ENCODE measurements around the gene TMEM108.

The TMEM108 gene

DNA sequence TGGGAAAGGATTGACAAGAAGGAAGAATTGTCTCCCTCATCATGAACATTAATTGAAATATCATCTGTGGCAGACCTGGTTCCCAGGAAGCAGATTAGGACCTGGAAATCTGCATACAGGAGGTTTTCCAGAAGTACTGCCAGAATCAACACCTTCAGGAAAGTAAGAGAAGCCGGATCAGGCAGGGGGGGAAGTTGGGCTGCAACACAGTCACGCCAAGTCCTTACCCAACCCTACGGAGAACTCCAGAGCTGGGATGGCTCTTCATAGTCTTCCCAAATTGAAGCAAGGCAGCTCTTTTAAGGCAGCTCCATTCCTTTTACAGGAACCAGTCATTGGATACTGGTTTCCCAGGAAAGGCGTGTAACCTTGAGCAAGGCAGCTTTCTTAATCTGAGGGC is 326.5 kb downstream of the TMEM108 start:
- DNase-seq = no peak

DNA sequence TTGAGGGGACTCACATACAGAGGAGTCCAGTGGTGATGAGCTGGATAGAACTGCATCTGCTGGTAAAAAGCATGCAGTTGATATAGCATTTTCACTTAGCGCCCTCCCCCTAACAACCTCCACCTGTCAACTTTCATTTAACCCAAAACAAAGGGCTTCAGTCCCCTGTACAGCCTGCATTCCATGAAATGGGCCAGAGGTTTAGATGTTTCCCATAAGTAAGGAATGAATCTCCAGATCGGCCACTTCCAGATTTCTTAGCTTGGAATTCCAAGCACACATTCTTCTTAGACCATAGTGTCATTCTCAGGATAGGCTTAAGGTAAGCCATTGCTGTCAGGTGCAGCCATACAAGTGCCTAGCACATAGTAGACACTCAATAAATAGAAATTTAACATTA is 328.7 kb downstream of the TMEM108 start:
- no peak for DNase-seq

DNA sequence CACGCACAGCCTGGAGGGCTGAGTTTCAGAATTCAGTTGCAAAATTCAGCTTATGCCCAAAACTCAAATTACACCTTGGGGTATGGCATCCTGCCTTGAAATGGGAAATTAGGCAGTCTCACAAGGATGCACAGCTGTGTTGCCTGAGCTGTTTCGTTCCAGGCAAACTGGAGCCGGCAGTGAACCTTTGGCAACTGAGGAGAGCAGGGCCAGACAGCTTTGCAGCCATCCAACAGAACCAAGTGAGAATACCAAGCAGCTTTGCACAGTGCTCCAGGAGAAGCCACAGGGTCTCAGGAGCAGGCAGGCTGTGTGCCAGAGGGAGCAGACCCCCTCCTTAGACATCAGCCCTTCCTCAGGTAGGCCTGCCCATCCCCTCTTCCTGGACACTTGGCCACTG is 329.2 kb downstream of the TMEM108 start:
- DNase-seq = no peak

DNA sequence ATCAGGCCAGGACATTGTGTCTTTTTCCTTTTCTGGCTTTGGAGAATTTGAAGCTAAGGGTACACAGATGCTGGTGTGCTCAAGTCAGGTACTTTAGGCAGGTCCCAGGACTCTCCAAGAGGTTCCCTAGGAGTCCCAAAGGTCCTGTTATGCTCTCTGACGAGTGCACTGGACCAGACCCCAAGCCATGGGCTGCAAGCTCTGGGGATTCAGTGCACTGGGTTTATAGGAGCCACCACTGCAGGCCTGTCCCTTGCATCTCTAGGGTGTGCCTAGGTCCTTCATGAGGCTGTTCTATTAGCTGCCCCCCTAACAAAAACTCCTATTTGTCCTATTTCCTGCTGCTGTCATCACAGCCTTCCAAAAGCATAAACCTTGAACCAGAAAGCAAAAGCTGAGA is 329.8 kb downstream of the TMEM108 start:
- no peak for DNase-seq

DNA sequence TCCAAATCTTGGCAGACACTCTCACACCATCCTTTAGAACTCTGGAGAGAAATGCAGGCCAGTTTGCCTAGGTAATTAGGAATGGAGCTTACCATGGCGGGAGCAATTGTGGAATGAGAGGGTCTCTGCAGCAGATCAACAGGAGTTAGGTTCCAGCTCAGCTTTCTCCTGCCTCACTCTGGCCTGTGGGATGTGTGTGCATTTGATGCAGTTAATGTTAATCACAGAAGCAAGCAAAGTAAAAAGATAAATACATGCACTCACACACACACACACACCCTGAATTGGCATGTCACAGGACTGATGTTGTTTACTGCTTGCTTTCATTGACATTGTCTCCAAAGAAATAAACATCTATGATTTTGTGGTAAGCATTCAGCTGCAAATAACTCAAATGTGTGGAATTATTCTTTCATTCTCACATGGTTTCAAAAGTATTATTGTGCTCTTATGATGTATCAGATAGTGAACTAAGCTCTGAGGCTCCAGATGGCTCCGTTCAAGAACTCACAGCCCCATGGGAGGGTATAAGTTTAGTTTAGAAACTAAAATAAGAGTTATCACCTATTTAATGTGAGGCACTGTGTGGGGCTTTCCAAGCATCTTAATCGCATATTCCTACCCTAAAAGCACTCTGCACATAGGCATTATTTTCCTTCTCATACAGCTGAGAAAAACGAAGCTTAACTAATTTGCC is 330.3 kb downstream of the TMEM108 start:
- DNase-seq = no peak

DNA sequence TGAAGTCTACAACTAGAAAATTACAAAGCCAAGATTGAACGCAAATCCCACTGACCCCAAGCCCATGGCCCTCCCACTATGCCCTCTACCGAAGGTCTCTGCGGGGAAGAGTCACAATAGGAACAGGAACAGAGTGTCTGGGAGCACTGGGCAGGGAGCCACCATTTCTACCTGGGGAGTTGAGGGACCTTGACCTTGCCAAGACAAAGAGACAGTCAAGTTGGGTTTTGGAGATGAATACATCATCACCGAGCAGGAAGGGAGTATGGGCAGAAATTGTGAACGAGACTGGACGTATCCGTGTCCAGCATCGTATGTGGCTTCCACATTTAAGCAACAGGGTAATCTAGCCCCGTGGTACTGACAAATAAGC is 330.9 kb downstream of the TMEM108 start:
- DNase-seq = no peak

DNA sequence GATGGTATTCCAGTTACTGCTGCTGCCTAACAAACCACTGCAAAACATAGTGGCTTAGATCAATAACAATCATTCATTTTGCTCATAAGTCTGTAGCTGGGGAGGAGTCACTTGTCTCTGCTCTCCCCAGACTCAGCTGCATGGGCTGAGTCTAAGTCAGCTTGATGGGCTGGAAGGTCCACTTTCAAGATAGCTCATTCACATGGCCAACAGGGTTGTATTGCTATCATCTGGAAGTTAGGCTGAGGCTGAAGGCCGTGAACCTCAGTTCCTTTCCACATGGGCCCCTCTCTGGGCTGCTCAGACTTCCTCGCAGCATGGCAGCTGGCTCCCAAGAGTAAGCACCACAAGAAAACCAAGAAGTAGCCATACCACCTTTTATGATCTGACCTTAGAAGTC is 333.0 kb downstream of the TMEM108 start:
- DNase-seq = no peak

DNA sequence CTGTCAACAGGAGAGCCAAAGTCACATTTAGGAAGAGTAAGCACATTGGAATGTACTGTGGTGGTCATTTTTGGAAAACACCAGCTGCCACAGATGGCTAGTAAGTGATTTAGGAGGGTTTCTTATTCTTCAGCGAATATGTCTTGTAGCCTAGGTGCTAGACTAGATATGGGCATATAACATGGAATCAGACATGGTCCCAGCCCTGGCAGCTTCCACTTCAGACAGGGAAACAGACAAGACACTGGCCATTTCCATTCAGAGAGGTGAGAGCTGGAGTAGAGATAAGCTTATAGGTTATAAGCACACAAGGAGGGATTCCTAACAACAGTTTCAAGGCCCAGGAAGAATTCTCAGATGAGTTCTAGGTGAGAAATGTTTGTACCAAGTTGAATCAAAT is 333.5 kb downstream of the TMEM108 start:
- no peak for DNase-seq

DNA sequence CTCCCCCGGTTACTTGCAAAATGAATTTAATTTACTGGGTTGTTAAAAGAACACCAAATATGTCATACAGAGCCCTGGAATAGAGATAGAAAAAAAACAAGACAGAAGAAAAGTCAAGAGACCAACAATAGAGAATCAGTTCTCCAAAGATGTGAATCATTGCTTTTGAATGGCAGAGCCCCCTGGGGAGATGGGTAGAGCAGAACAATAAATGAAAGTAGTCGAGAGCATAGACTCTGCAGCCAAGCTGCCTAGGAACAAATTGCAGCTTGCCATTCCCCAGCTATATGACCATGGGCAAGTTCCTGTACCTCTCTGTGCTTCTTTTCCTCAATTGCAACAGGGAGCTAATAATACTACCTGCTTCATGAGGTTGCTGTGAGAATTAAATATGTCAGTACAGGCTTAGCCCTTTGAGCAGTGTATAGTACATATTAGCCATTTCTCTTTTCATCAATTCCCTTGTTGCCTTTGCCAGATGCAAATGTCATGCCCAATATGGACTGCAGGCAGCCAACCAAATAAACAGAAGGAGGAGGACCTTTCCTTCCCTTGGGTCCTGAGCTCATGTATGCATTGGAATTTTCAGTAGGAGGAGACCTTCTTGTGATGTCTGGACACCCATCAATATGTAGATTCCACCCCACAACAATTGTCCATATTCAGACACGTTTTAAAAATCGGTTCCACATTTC is 336.7 kb downstream of the TMEM108 start:
- DNase-seq = no peak

DNA sequence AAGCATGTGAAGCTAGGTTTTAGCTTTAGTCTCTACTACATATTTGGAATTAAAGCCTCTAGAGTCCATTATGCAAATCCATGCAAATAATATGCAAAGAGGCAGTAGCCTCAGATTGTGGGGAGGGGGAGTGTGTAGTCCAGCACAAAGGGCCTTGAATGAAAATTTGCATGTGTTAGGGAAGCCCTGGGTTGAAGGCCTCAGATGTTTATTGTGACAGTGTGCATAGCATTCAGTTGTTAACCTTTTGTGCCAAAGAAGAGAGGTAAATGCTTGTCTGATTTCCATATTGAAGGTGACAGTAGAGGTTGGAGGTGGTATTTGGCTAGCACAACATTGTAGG is 337.2 kb downstream of the TMEM108 start:
- no peak for DNase-seq

DNA sequence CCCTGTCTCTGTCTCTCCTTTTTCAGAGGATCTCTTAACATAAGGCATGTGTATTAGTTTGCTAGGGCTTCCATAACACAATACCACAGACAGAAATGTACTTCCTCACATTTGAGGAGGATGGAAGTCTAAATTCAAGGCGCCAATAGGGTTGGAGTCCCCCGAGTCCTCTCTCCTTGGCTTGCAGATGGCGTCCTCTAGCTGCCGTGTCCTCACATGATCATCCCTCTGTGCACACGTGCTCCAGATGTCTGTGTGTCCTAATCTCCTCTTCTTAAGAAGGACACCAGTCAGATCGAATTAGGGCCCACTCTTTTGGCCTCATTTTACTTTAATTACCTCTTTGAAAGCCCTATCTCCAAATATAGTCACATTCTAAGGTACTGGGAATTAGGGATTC is 338.6 kb downstream of the TMEM108 start:
- DNase-seq = no peak

DNA sequence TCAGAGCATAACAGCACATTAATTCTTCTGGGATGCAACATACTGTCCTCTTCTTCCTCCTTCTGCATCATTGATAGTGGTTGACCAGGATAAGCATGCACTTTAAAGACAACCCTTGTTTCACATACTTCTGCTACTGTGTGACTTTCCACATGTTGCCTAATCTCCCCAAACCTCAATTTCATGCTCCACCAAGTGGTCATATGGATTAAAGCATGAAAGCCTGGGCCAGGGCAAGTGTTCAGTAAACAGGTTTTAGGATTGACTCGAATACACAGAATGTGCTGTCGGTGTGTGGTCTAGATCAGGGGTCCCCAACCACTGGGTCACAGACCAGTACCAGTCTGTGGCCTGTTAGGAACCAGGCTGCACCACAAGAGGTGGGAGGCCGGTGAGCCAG is 339.2 kb downstream of the TMEM108 start:
- peak; percentile 18 to 44 for DNase-seq

DNA sequence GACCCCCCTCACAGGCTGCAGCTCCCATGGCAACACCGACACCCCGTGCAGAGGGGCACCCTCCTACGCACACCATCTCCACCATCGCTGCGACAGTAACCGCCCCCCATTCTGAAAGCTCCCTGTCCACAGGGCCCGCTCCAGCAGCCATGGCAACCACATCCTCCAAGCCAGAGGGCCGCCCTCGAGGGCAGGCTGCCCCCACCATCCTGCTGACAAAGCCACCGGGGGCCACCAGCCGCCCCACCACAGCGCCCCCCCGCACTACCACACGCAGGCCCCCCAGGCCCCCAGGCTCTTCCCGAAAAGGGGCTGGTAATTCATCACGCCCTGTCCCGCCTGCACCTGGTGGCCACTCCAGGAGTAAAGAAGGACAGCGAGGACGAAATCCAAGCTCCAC is 341.7 kb downstream of the TMEM108 start:
- no peak for DNase-seq

DNA sequence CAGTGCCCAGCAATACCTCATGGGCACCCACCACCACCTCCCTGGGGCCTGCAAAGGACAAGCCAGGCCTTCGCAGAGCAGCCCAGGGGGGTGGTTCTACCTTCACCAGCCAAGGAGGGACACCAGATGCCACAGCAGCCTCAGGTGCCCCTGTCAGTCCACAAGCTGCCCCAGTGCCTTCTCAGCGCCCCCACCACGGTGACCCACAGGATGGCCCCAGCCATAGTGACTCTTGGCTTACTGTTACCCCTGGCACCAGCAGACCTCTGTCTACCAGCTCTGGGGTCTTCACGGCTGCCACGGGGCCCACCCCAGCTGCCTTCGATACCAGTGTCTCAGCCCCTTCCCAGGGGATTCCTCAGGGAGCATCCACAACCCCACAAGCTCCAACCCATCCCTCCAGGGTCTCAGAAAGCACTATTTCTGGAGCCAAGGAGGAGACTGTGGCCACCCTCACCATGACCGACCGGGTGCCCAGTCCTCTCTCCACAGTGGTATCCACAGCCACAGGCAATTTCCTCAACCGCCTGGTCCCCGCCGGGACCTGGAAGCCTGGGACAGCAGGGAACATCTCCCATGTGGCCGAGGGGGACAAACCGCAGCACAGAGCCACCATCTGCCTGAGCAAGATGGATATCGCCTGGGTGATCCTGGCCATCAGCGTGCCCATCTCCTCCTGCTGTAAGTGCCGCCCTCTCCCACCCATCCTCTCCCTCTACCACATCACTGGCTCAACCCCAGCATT is 342.5 kb downstream of the TMEM108 start:
- no peak for DNase-seq

DNA sequence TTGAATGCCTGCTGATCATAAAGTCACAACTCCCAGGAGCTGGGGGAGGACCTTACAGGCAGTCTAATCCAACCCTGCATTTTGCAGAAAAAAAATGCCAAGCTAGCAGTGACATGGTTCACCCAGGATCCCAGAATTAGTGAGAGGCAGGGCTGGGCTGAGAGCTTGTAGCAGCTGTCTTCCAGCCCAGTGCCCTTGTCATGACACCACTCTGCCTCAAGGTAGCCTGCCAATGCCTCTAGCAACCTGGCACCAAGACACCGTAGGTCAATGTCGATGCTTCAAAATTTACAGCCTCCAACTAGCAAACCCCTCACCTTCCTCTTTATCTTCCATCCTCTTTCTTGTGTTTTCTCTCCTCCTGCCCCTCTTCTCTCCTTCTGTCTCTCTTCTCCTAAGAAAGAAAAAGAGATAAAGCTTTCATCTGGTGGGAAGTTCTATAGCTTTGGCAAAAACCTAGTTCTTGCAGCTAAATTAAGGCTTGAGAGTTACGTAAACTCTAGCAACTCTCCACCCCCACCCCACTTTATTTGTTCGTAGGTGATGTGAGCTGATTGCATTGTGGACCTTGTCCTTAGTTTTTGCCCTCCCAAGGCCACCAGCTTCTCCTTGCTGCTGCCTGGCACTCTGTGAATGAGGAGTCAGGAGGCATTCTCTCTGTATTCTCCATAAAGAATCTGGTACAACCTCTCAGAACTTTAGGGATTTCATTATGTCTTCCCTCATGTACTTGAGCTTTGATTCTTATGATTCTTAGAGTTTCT is 343.3 kb downstream of the TMEM108 start:
- no peak for DNase-seq

DNA sequence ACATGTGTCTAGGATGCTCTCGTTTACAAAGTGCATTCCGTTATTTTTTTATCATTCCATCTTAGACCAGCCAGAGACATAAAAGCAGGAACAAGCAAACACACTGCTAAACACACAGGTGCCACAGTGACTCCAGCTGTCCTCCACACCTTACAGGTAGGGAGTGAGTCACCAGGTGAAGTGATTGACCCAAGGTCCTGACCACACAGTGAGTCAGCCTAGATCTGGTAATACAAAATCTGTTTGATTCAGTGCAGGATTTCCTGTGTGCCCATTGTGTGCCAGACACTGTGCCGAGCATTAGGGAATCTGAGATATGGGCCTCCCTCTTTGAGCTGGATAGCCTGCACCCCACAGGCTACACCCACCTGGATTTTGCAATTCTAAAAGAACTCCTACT is 345.0 kb downstream of the TMEM108 start:
- no peak for DNase-seq

DNA sequence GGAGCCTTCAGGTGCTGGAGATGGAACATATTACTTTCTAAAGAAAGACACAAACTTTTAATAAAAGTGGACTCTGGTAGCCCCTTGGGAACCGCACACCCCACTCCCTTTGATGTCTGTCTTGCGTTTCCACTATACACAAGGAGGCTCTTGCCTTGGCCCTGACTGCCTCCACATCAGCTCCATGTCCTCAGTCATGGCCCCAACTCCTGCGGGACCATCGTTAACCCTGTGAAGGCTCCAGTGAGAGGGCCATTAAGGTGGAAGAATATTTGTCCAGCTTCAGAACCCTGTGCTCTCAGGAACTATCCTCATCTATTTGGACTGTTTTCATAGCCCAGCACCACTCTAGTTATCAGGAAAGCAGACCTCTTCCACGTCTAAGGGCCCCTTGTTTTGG is 345.6 kb downstream of the TMEM108 start:
- DNase-seq = no peak

DNA sequence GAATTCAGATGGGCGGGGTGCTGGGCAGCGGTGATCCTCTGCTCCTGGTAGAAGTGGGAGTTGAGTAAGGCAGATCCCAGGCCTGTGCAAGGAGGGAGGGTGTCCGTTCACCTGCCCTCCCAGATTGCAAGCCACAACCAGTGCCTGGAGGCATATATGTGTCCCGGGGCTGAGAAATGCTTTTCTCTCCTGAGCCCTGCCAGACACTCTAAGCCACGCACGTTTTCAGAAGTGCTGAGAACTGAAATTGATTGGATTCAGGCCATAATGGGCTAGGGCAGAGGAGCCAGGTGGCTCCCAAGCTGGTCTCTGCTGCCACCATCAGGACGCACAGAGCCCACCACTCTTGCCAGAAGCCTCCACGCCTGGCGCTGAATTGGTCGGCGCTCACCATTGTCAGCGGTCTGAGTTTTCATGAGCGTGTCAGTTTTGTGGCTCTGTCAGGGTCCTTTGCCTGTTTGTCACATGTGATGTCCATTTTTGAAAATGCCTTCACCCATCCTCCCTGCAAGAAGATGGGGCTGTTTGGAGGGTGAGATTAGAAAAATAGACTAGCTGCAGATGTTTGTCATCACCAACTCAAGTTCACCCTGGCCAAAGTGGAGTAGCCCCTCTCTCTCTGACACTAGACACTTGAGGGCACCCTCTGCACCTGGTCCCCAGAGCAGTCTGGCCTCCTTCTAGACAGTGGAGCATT is 346.3 kb downstream of the TMEM108 start:
- DNase-seq = peak in 1 of 2 donors; percentile 1

DNA sequence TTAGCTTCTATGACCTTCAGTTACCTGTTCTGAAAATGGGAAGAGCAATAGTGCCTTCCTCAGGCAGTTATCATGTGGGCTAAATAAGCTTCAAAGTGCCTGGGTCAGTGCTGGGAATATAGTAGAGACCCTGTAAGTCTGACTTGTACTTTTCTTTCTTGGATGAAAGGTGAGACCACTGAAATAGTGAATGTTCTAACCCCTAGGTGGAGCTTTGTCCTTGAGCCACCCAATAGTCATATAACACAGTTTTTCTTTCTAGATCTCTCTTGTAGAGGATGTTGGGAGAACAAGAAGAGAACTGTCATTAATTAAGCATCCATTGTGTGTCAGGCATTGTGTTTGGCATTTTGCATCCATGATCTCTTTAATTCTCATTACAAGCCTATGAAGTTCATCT is 348.7 kb downstream of the TMEM108 start:
- no peak for DNase-seq

DNA sequence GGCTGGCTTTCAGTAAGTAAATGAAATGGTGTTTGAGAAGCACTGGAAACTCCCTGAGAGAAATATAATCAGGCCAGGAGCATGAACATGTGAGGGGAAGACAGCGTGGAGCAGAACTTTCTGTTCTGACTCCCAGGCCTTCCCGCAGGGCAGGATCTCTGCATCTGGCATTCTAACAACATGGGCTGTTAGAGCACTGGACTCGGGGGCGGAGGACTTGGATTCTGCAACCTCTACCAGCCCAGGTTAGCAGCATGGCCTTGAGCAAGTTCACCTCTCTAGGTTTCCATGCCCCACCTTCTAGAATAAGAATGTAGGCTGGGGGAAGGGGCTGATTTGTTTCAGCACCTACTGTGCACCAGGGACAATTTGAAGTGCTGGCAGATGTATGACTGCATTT is 349.1 kb downstream of the TMEM108 start:
- no peak for DNase-seq

DNA sequence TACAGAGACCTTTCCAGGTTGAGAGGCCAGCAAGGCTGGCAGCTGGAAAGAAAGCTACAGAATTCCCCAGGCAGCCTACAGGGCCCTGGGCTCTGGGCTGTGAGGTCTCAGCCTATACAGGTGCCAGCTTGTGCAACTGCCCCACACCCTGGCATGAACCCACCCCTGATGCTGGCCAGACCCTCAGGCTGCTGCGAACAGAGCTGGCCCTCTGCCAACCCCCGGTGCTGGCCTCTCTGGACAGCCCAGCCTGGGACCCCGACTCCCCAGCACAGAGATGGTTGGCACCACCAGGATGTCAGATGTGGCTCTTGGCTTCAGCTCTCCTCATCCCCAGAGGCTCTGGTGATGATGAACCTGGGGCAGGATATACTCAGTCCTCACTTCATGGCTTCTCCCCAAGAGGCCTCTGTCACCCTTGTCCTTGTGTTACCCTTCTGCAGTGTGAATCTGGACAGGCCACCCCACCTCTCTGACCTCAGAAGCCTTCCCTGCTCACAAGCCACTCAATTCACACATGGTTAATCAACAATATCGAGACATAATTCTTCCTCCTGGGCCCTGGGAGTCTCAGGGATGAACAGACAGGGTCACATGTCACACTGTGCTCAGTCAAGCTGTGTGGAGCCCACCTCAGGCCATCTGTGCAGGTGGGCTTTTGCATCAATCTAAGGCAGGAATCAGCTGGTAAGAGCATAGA is 350.7 kb downstream of the TMEM108 start:
- no peak for DNase-seq

DNA sequence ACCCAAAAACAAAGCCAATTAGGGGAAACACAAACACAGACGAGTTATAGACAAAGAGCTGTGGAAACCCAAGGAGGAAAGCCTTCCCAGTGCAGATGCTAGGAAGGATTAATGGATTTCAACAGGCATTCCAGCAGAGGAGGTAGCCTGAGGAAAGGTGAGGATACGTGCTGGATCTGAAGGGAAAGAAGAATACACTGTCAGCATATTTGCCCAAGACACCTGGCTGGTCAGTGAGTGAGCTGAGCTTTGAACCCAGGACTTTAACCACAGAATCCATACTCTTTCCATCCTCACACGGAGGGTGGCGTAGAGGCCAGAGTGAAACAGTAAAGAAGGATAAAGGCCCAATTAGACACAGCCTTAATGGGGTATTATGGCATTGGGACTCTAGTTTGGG is 352.5 kb downstream of the TMEM108 start:
- DNase-seq = no peak
